Thyroid gland (tissue), 4 donors: ENCODE data around the gene NPPA.

ENCODE experiments used
- POLR2A ChIP-seq, 2 donors: fragments of 450-650 bp; IDR thresholded peaks; one replicate each; pipeline ENCODE4 v1.6.1; 2017; ENCODE audit warnings: antibody characterized with exemption in 2 of 2, mild to moderate bottlenecking in 2 of 2, moderate library complexity in 1 of 2
- TF ChIP-seq, protein P1 (sequence below), 6 experiments: fragments of 200-600 bp in 3 of 6; fragments of 450-650 bp in 3 of 6; sonication (generic) in 3 of 6; IDR thresholded peaks; one replicate each; pipeline ENCODE4 v1.5.1; 2016 to 2019; ENCODE audit warnings: antibody characterized with exemption in 6 of 6, mild to moderate bottlenecking in 2 of 6, inconsistent platforms in 1 of 6, moderate library complexity in 1 of 6

DNA sequence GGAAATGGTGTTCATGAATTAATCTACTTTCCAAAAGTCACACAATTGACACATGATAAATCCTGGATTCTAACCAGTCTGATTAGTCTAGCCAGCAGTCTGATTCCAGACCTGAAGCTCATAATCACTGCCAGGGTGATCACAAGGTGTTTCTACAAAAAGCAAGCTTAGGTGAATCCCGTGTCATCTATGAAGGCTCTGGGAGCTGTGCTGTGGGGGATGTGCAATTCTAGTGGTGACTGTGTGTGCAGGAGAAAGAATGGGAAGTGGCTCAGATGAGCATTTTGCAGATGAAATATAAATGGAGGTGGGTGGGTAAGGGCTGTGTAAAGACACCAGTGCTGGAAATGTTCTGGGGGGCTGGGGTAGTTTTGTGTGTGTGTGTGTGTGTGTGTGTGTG, 13.0 kb upstream of the NPPA start:
- TF ChIP-seq, protein P1, sequence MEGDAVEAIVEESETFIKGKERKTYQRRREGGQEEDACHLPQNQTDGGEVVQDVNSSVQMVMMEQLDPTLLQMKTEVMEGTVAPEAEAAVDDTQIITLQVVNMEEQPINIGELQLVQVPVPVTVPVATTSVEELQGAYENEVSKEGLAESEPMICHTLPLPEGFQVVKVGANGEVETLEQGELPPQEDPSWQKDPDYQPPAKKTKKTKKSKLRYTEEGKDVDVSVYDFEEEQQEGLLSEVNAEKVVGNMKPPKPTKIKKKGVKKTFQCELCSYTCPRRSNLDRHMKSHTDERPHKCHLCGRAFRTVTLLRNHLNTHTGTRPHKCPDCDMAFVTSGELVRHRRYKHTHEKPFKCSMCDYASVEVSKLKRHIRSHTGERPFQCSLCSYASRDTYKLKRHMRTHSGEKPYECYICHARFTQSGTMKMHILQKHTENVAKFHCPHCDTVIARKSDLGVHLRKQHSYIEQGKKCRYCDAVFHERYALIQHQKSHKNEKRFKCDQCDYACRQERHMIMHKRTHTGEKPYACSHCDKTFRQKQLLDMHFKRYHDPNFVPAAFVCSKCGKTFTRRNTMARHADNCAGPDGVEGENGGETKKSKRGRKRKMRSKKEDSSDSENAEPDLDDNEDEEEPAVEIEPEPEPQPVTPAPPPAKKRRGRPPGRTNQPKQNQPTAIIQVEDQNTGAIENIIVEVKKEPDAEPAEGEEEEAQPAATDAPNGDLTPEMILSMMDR (IDR thresholded peaks at IDR 0.05): no peak
- TF ChIP-seq POLR2A (IDR thresholded peaks at IDR 0.05): no peak
